B cell (primary cell): ENCODE results near the gene PLEK2. TPM values are rescaled to one million over a fixed set of nuclear protein-coding genes. Genes with fewer than 3 reads are reported as not detected.
"Not testable (repeated sequence)": the region's sequence is repeated elsewhere in the genome, so short reads cannot be mapped to it uniquely, and the experiment has no call there.

Source experiments
- ATAC-seq: fragments of 200-7000 bp; cut with Tn5 transposase; one replicate; pipeline ENCODE4 v1.10.0; 2021; ENCODE audit warnings: low read depth, mild to moderate bottlenecking, moderate number of reproducible peaks, moderate library complexity
- CTCF ChIA-PET: fragments of 350-600 bp; sonication (Branson Sonifier 250); formaldehyde crosslinking; loops from one replicate; lab custom pipeline; 2021; ENCODE audit warnings: antibody characterized with exemption, inconsistent platforms; lab: Charles Lee
- POLR2A ChIA-PET: fragments of 350-600 bp; sonication (Branson Sonifier 250); formaldehyde crosslinking; loops from one replicate; lab custom pipeline; 2021; ENCODE audit warnings: antibody characterized with exemption; lab: Charles Lee
- DNase-seq: peaks from one replicate; pipeline ENCODE4 v3.0.0; 2013
- H2AFZ ChIP-seq: 2 replicates; pipeline ENCODE4 v1.6.1; 2012; ENCODE audit warnings: mild to moderate bottlenecking, low read depth, low read length; ENCODE audit not compliant: insufficient read depth, poor library complexity, severe bottlenecking
- H3K27ac ChIP-seq, 2 donors: 1 replicate in 1 of 2; 2 replicates in 1 of 2; pipeline ENCODE4 v1.5.1; 2012 to 2013; ENCODE audit warnings: low read length in 2 of 2, mild to moderate bottlenecking in 2 of 2, moderate library complexity in 1 of 2
- H3K27me3 ChIP-seq, 4 experiments: fragments of 200-600 bp in 1 of 4; sonication (generic) in 1 of 4; replicated peaks in 1 of 4; 1 replicate in 2 of 4; 2 replicates in 2 of 4; pipeline versions ENCODE4 v1.6.1 to v1.7.0; 2013 to 2016; ENCODE audit warnings: low read length in 3 of 4, mild to moderate bottlenecking in 2 of 4, mixed read lengths in 1 of 4, moderate library complexity in 1 of 4; ENCODE audit not compliant: insufficient read depth in 4 of 4, control insufficient read depth in 3 of 4; ENCODE audit errors: control extremely low read depth in 1 of 4
- H3K36me3 ChIP-seq, 2 experiments: replicated peaks in 1 of 2; 1 replicate in 1 of 2; 2 replicates in 1 of 2; pipeline versions ENCODE4 v1.6.1 to v1.7.1; 2013; ENCODE audit warnings: low read length in 1 of 2; ENCODE audit not compliant: insufficient read depth in 2 of 2, control insufficient read depth in 1 of 2; ENCODE audit errors: control extremely low read depth in 1 of 2, extremely low read depth in 1 of 2
- H3K4me1 ChIP-seq, 2 donors: fragments of 200-600 bp in 1 of 2; sonication (generic) in 1 of 2; 1 replicate in 1 of 2; 2 replicates in 1 of 2; pipeline versions ENCODE4 v1.5.1 to v1.6.1; 2013 to 2017; ENCODE audit warnings: low read length in 2 of 2; ENCODE audit not compliant: control insufficient read depth in 2 of 2, insufficient read depth in 2 of 2
- H3K4me2 ChIP-seq: replicated peaks from 2 replicates; pipeline ENCODE3; 2012; ENCODE audit warnings: mild to moderate bottlenecking, low read depth, low read length; ENCODE audit not compliant: poor library complexity, severe bottlenecking
- H3K4me3 ChIP-seq, 5 experiments: fragments of 200-600 bp in 1 of 5; sonication (generic) in 1 of 5; 1 replicate in 3 of 5; 2 replicates in 2 of 5; pipeline versions ENCODE4 v1.5.1 to v1.7.0; 2011 to 2016; ENCODE audit warnings: low read length in 4 of 5, mild to moderate bottlenecking in 4 of 5, low read depth in 2 of 5, control low read depth in 1 of 5, moderate library complexity in 1 of 5; ENCODE audit not compliant: insufficient read depth in 1 of 5; ENCODE audit errors: control extremely low read depth in 1 of 5, extremely low read depth in 1 of 5
- H3K79me2 ChIP-seq: fragments of 200-600 bp; sonication (generic); one replicate; pipeline ENCODE4 v1.6.0; 2016; ENCODE audit warnings: low read length; ENCODE audit not compliant: control insufficient read depth, insufficient read depth
- H3K9ac ChIP-seq: fragments of 200-600 bp; sonication (generic); 2 replicates; pipeline ENCODE4 v1.6.1; 2017; ENCODE audit warnings: mild to moderate bottlenecking, low read length, moderate library complexity
- H3K9me3 ChIP-seq, 3 donors: one replicate each; pipeline versions ENCODE4 v1.6.1 to v1.7.1; 2013; ENCODE audit warnings: low read length in 2 of 3; ENCODE audit not compliant: control insufficient read depth in 2 of 3, insufficient read depth in 1 of 3; ENCODE audit errors: control extremely low read depth in 1 of 3
- H4K20me1 ChIP-seq: 2 replicates; pipeline ENCODE4 v1.6.0; 2012; ENCODE audit warnings: mild to moderate bottlenecking, low read length; ENCODE audit not compliant: insufficient read depth, control insufficient read depth, poor library complexity, severe bottlenecking
- H3K27ac Mint-ChIP-seq: one replicate; pipeline ENCODE4 v1.8.0; 2021; ENCODE audit warnings: mixed read lengths
- H3K27me3 Mint-ChIP-seq: one replicate; pipeline ENCODE4 v1.8.0; 2021; ENCODE audit warnings: mixed read lengths
- H3K4me1 Mint-ChIP-seq: one replicate; pipeline ENCODE4 v1.8.0; 2021; ENCODE audit warnings: mixed read lengths
- H3K4me3 Mint-ChIP-seq: one replicate; pipeline ENCODE4 v1.8.0; 2021; ENCODE audit warnings: mixed read lengths
- H3K9me3 Mint-ChIP-seq: one replicate; pipeline ENCODE4 v1.8.0; 2022; ENCODE audit warnings: mixed read lengths; ENCODE audit not compliant: insufficient read depth
- CTCF ChIP-seq: fragments of 200-600 bp; IDR thresholded peaks from one replicate; pipeline ENCODE4 v1.8.0; 2022; ENCODE audit warnings: antibody characterized with exemption, mild to moderate bottlenecking
- EZH2 ChIP-seq: IDR thresholded peaks from 2 replicates; pipeline ENCODE4 v1.6.1; 2012; ENCODE audit warnings: borderline replicate concordance, low read depth, mild to moderate bottlenecking, moderate library complexity, low read length; ENCODE audit not compliant: insufficient read depth, poor library complexity, severe bottlenecking
- WGBS: methylation state at CpG from one replicate; pipeline ENCODE4 v1.1.5; 2013; ENCODE audit warnings: missing lambda C conversion rate; ENCODE audit not compliant: insufficient coverage; 5-methylcytosine and 5-hydroxymethylcytosine counted together
- intact Hi-C: fragments of 100-400 bp; cut with micrococcal nuclease; formaldehyde crosslinking; loops from one replicate; pipeline ENCODE4 v1.10.0; 2022
- polyA plus RNA-seq: library from polyadenylated mRNA; depleted of rRNA; stranded (reverse); fragments of >200 nt; gene quantifications from 2 replicates; pipeline ENCODE4 v1.2.3, GENCODE V29; 2012
- total RNA-seq, 2 donors: library from RNA; stranded (reverse); fragments of 120-200 nt in 1 of 2; gene quantifications; 1 replicate in 1 of 2; 2 replicates in 1 of 2; pipeline versions ENCODE4 v1.2.3 to v1.2.4, GENCODE V29; 2013 to 2022

Gene PLEK2
- total and polyA plus RNA-seq, 2 donors (not counting 1 experiment from before 2014, with no cell fraction given), result not detected

- ATAC-seq, result no peak
- no peak overlapping the region for H3K4me3 ChIP-seq
- H2AFZ ChIP-seq, result no peak overlapping the region
- H3K4me1 ChIP-seq, result no peaks in the 10 kb centered on the region
- no peak overlapping the region for H3K4me3 Mint-ChIP-seq
- no peaks in the 10 kb centered on the region for H3K79me2 ChIP-seq
- H3K27me3 ChIP-seq, result no peaks in the 10 kb centered on the region
- H3K4me2 ChIP-seq, result no peak overlapping the region
- no peaks in the 10 kb centered on the region for H3K27me3 Mint-ChIP-seq
- no peak overlapping the region for H3K27ac ChIP-seq
- H3K9ac ChIP-seq, result no peak overlapping the region
- no peaks in the 10 kb centered on the region for H4K20me1 ChIP-seq
- ChIA-PET POLR2A (no interaction called here), CTCF (no interaction called here)
- H3K36me3 ChIP-seq, result peaks cover 17 to 55% of the 10 kb centered on the region in 2 experiments
- H3K4me1 Mint-ChIP-seq, result no peaks in the 10 kb centered on the region
- no peak for DNase-seq
- intact Hi-C loops, result no loop called here
- no peak for TF ChIP-seq EZH2
- TF ChIP-seq CTCF, result no peak
- H3K9me3 Mint-ChIP-seq, result no peaks in the 10 kb centered on the region
- no peak overlapping the region for H3K27ac Mint-ChIP-seq
- H3K9me3 ChIP-seq, result no peaks in the 10 kb centered on the region
These were observed 66.4 kb downstream of the PLEK2 start for GRCh38 chr14:67345583-67345982.

- CTCF ChIA-PET, result interaction anchor here (1.1 kb wide), 1 partner anchor 178 kb away, joined by 3 read pairs; no protein-coding TSS in a partner anchor
- DNase-seq, result no peak
- TF ChIP-seq EZH2 (no peak), CTCF (no peak)
- Histone ChIP-seq H3K36me3 (peaks cover 11 to 53% of the 10 kb centered on the region in 2 experiments), H3K4me2 (no peak overlapping the region), H3K27ac (no peak overlapping the region), H2AFZ (no peak overlapping the region), H3K9me3 (no peaks in the 10 kb centered on the region), H3K9ac (no peak overlapping the region), H3K4me1 (no peaks in the 10 kb centered on the region), H4K20me1 (no peaks in the 10 kb centered on the region), H3K27me3 (no peaks in the 10 kb centered on the region), H3K79me2 (no peaks in the 10 kb centered on the region), H3K4me3 (no peak overlapping the region)
- Mint-ChIP-seq H3K9me3 (no peaks in the 10 kb centered on the region), H3K4me3 (no peak overlapping the region), H3K27me3 (no peaks in the 10 kb centered on the region), H3K27ac (no peak overlapping the region), H3K4me1 (no peaks in the 10 kb centered on the region)
- intact Hi-C loops, result no loop called here
- ATAC-seq, result no peak
- POLR2A ChIA-PET, result no interaction called here
- 80% methylated on average over 1 of the region's 4 CpGs for WGBS
These were observed 68.2 kb downstream of the PLEK2 start for GRCh38 chr14:67343601-67344230.

- 98% methylated on average over 20 of the region's 31 CpGs for WGBS
- H3K27ac ChIP-seq, H2AFZ ChIP-seq, ATAC-seq, H3K9ac ChIP-seq, H3K27ac Mint-ChIP-seq, CTCF ChIA-PET, intact Hi-C loops, H3K4me3 ChIP-seq, H3K4me3 Mint-ChIP-seq, H3K27me3 Mint-ChIP-seq, H3K9me3 ChIP-seq, H3K4me1 ChIP-seq, H4K20me1 ChIP-seq, POLR2A ChIA-PET, H3K4me2 ChIP-seq, DNase-seq, H3K79me2 ChIP-seq, H3K4me1 Mint-ChIP-seq, H3K27me3 ChIP-seq, H3K9me3 Mint-ChIP-seq: not testable (repeated sequence)
- peaks cover 14 to 56% of the 10 kb centered on the region in 2 experiments for H3K36me3 ChIP-seq
These were observed 70.7 kb downstream of the PLEK2 start for GRCh38 chr14:67341231-67341630.
